Heart left ventricle (tissue), 13 donors: ENCODE measurements around the gene CTTNBP2.

ENCODE experiments used
- POLR2A ChIP-seq, 2 donors: fragments of 450-650 bp; IDR thresholded peaks; one replicate each; pipeline ENCODE4 v1.6.1; 2017; ENCODE audit warnings: antibody characterized with exemption in 2 of 2, mild to moderate bottlenecking in 2 of 2, moderate library complexity in 2 of 2
- TF ChIP-seq, protein P1 (sequence below), 12 donors: fragments of 200-600 bp; sonication (generic) in 4 of 12; IDR thresholded peaks; one replicate each; pipeline versions ENCODE4 v1.5.0 to v1.8.0; 2018 to 2022; ENCODE audit warnings: antibody characterized with exemption in 12 of 12, mild to moderate bottlenecking in 5 of 12
- donor health status: ischemic (EF 13 %, LVEDD 7.1; RV severe dilation, severe dysfunction).
- donor health status: DM: no; HTN: yes; CAD: no.
- donor health status: DM: no; HTN: no; CAD: no.
- donor health status: ischemic (EF 25% LVEDD 6.9; RV normal size, moderate dysfunction).
- donor health status: ischemic (EF 25% LVEDD 5.7; RV mildly dilated, moderate dysfunction).
- donor health status: ischemic (EF 35%, LVEDD 5.7; RV mildly dilated, moderate dysfunction).
- donor health status: nonischemic (EF 11% LVEDD 7.7; RV severe dilation, severe dysfunction).
- donor health status: DM: yes; HTN: yes; CAD: no.
- donor health status: PGD.
- donor health status: ischemic (EF 29% LVEDD 5.4; RV normal size, mild dysfunction).
- donor health status: nonischemic (EF 23%, LVEDD 6.1; RV moderate dilation, normal function).

DNA sequence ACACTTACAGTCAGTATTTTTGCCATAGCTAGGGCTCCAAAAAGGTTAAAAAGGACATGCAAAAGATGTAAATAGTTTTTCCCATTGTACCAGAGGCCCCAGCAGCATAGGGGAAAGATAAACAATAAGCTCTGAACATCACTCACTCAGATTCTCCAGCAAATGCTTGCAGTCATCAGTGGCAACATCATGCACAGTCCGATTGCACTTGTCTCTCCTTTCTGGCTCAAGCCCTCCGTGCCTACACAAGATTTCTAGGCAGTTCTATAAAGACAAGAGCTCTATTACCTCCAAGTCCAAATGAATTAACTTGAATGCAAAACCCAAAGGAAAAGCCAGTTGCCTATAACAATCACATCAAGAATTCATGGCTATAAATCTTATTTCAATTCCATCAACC lies 106.3 kb downstream of the CTTNBP2 start:
- no peak for TF ChIP-seq POLR2A (IDR thresholded peaks at IDR 0.05)
- TF ChIP-seq, protein P1, sequence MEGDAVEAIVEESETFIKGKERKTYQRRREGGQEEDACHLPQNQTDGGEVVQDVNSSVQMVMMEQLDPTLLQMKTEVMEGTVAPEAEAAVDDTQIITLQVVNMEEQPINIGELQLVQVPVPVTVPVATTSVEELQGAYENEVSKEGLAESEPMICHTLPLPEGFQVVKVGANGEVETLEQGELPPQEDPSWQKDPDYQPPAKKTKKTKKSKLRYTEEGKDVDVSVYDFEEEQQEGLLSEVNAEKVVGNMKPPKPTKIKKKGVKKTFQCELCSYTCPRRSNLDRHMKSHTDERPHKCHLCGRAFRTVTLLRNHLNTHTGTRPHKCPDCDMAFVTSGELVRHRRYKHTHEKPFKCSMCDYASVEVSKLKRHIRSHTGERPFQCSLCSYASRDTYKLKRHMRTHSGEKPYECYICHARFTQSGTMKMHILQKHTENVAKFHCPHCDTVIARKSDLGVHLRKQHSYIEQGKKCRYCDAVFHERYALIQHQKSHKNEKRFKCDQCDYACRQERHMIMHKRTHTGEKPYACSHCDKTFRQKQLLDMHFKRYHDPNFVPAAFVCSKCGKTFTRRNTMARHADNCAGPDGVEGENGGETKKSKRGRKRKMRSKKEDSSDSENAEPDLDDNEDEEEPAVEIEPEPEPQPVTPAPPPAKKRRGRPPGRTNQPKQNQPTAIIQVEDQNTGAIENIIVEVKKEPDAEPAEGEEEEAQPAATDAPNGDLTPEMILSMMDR (IDR thresholded peaks at IDR 0.05): no peak
